Panc1 (cell line): ENCODE results near the gene OTUD4. TPM values are rescaled to one million over a fixed set of nuclear protein-coding genes. Genes with fewer than 3 reads are reported as not detected.

ENCODE experiments used
- ATAC-seq: fragments of 200-7000 bp; cut with Tn5 transposase; 2 replicates; pipeline ENCODE4 v1.9.1; 2020; ENCODE audit warnings: mild to moderate bottlenecking, moderate library complexity
- BruUV-seq: library from RNA; stranded (reverse); fragments of 400-500 nt; replicated peaks from 2 replicates; lab custom pipeline; 2021; lab: Mats Ljungman, UMichigan
- CTCF ChIA-PET: fragments of 300-600 bp; sonication (Branson Sonifier 250); formaldehyde crosslinking; loops from one replicate; lab custom pipeline; 2022; ENCODE audit warnings: antibody characterized with exemption; lab: Charles Lee
- POLR2A ChIA-PET: fragments of 300-600 bp; sonication (Branson Sonifier 250); formaldehyde crosslinking; loops from one replicate; lab custom pipeline; 2022; ENCODE audit warnings: antibody characterized with exemption; lab: Charles Lee
- DNase-seq: peaks from one replicate; pipeline ENCODE4 v3.0.0-alpha.2; 2010; ENCODE audit warnings: low read depth, low spot score
- H3K27ac ChIP-seq: 2 replicates; pipeline ENCODE4 v1.5.1; 2011; ENCODE audit warnings: mild to moderate bottlenecking, low read length, inconsistent platforms
- H3K27me3 ChIP-seq: fragments of 200-500 bp; sonication (Bioruptor generic); 2 replicates; pipeline ENCODE4 v1.6.0; 2014; ENCODE audit warnings: low read length, inconsistent platforms; ENCODE audit not compliant: control insufficient read depth, insufficient read depth
- H3K36me3 ChIP-seq: fragments of 200-500 bp; sonication (Bioruptor generic); 2 replicates; pipeline ENCODE4 v1.5.1; 2014; ENCODE audit warnings: inconsistent platforms, mild to moderate bottlenecking, low read length, moderate library complexity; ENCODE audit not compliant: control insufficient read depth, insufficient read depth
- H3K4me1 ChIP-seq: 2 replicates; pipeline ENCODE4 v1.5.1; 2011; ENCODE audit warnings: inconsistent platforms, mild to moderate bottlenecking, low read length, moderate library complexity; ENCODE audit not compliant: control insufficient read depth, insufficient read depth
- H3K4me3 ChIP-seq, 2 experiments: 2 replicates each; pipeline ENCODE4 v1.5.1; 2011 to 2012; ENCODE audit warnings: low read depth in 2 of 2, low read length in 2 of 2, mild to moderate bottlenecking in 2 of 2, inconsistent platforms in 1 of 2, moderate library complexity in 1 of 2
- H3K9me3 ChIP-seq: fragments of 200-500 bp; sonication (Bioruptor generic); 2 replicates; pipeline ENCODE4 v1.5.1; 2014; ENCODE audit warnings: low read depth, mild to moderate bottlenecking, inconsistent platforms, low read length, moderate library complexity; ENCODE audit not compliant: control insufficient read depth, insufficient read depth
- POLR2AphosphoS5 ChIP-seq: IDR thresholded peaks from 2 replicates; pipeline ENCODE4 v1.6.1; 2012; ENCODE audit warnings: mild to moderate bottlenecking, low read depth, low read length, moderate library complexity
- SIN3A ChIP-seq: IDR thresholded peaks from 2 replicates; pipeline ENCODE4 v1.6.1; 2012; ENCODE audit warnings: low read depth, mild to moderate bottlenecking, low read length, moderate library complexity, borderline replicate concordance; ENCODE audit not compliant: insufficient read depth
- TCF7L2 ChIP-seq: IDR thresholded peaks from 2 replicates; pipeline ENCODE4 v1.6.1; 2011; ENCODE audit warnings: mild to moderate bottlenecking, low read depth, low read length, inconsistent platforms
- in situ Hi-C: cut with HindIII; loops from 2 replicates; pipeline ENCODE4 v1.10.0; 2016; ENCODE audit warnings: low sequenced_read_pairs, low pct_unique_long_range_greater_than_20kb
- intact Hi-C: fragments of 100-400 bp; cut with micrococcal nuclease; formaldehyde crosslinking; loops from one replicate; pipeline ENCODE4 v1.10.0; 2022; ENCODE audit not compliant: unreplicated experiment
- total RNA-seq: library from RNA; stranded (reverse); gene quantifications from one replicate; pipeline ENCODE4 v1.2.1, GENCODE V29; 2021; ENCODE audit not compliant: unreplicated experiment
- TF ChIP-seq, protein P1 (sequence below): fragments of 450-650 bp; IDR thresholded peaks from 2 replicates; pipeline ENCODE4 v1.5.1; 2017; ENCODE audit warnings: mild to moderate bottlenecking
- TF ChIP-seq, protein P2 (sequence below), 2 experiments: IDR thresholded peaks; 2 replicates each; pipeline ENCODE4 v1.6.1; 2011 to 2012; ENCODE audit warnings: low read depth in 2 of 2, control low read depth in 1 of 2, low read length in 1 of 2, mild to moderate bottlenecking in 1 of 2, moderate library complexity in 1 of 2; ENCODE audit not compliant: insufficient read depth in 1 of 2

OTUD4 gene
- total RNA-seq, 1 experiment from 2014 or later, result 31.5 TPM

DNA sequence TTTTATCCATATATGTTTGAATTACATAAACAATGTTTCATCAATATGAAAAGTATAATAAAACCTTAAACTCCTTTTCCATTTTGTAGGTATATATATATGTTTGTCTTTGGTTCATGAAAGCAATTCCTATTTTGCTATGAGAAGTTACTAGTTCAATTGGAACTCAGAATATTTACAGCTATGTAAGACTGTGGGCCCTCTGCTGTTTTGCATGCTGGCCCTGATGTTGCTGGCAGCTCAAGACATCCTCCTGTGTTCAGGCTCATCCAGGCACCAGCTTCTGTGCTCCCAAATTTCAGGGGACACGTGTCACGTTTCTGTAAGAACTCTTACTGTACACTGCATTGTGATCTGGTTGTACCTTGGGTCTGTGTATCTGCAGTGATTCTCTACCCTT lies 38.7 kb upstream of the OTUD4 start:
- no TSS peak for BruUV-seq
- ATAC-seq (no peak), DNase-seq (no peak)
- H3K36me3 ChIP-seq, result no peaks in the 10 kb centered on the region
- H3K27ac ChIP-seq, result no peak overlapping the region
- in situ Hi-C loops (no loop called here), intact Hi-C loops (loop anchor here (5.0 kb wide), 1 partner anchor 398 kb away; the partner anchor contains the start of gene MMAA)
- ChIA-PET POLR2A (no interaction called here), CTCF (no interaction called here)
- H3K4me3 ChIP-seq, result no peak overlapping the region
- H3K9me3 ChIP-seq, result no peaks in the 10 kb centered on the region
- no peaks in the 10 kb centered on the region for H3K27me3 ChIP-seq
- TF ChIP-seq, protein P1, sequence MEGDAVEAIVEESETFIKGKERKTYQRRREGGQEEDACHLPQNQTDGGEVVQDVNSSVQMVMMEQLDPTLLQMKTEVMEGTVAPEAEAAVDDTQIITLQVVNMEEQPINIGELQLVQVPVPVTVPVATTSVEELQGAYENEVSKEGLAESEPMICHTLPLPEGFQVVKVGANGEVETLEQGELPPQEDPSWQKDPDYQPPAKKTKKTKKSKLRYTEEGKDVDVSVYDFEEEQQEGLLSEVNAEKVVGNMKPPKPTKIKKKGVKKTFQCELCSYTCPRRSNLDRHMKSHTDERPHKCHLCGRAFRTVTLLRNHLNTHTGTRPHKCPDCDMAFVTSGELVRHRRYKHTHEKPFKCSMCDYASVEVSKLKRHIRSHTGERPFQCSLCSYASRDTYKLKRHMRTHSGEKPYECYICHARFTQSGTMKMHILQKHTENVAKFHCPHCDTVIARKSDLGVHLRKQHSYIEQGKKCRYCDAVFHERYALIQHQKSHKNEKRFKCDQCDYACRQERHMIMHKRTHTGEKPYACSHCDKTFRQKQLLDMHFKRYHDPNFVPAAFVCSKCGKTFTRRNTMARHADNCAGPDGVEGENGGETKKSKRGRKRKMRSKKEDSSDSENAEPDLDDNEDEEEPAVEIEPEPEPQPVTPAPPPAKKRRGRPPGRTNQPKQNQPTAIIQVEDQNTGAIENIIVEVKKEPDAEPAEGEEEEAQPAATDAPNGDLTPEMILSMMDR, result no peak
- TF ChIP-seq, protein P2, sequence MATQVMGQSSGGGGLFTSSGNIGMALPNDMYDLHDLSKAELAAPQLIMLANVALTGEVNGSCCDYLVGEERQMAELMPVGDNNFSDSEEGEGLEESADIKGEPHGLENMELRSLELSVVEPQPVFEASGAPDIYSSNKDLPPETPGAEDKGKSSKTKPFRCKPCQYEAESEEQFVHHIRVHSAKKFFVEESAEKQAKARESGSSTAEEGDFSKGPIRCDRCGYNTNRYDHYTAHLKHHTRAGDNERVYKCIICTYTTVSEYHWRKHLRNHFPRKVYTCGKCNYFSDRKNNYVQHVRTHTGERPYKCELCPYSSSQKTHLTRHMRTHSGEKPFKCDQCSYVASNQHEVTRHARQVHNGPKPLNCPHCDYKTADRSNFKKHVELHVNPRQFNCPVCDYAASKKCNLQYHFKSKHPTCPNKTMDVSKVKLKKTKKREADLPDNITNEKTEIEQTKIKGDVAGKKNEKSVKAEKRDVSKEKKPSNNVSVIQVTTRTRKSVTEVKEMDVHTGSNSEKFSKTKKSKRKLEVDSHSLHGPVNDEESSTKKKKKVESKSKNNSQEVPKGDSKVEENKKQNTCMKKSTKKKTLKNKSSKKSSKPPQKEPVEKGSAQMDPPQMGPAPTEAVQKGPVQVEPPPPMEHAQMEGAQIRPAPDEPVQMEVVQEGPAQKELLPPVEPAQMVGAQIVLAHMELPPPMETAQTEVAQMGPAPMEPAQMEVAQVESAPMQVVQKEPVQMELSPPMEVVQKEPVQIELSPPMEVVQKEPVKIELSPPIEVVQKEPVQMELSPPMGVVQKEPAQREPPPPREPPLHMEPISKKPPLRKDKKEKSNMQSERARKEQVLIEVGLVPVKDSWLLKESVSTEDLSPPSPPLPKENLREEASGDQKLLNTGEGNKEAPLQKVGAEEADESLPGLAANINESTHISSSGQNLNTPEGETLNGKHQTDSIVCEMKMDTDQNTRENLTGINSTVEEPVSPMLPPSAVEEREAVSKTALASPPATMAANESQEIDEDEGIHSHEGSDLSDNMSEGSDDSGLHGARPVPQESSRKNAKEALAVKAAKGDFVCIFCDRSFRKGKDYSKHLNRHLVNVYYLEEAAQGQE (IDR thresholded peaks at IDR 0.05; ENCODE audit: insufficient read depth in 1 of 2, low read depth in 2 of 2, low read length in 1 of 2), result no peak
- TF ChIP-seq SIN3A, result no peak
- TF ChIP-seq TCF7L2, result no peak
- no peak for TF ChIP-seq POLR2AphosphoS5
- H3K4me1 ChIP-seq, result no peaks in the 10 kb centered on the region

DNA sequence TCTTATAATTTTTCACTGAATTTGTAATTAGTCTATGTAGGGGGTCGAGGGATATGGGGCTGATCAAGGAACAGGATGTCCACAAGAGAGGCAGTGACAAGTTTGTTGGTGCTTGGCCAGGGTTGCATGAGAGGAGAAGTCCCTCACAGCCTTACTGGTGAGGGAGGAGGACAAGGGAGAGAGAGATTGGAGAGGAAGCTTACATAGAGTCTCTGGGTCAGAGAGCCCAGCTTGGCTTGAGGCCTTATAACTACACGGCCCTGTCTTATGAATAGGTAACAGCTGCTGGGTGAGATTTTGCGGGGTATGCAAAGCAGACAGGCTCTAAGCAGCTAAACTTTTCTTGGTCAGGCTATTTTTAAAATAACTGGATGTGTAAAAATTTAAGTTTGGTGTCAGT lies 37.9 kb upstream of the OTUD4 start:
- no peaks in the 10 kb centered on the region for H3K4me1 ChIP-seq
- no peaks in the 10 kb centered on the region for H3K36me3 ChIP-seq
- no TSS peak for BruUV-seq
- DNase-seq (no peak), ATAC-seq (no peak)
- H3K4me3 ChIP-seq, result no peak overlapping the region
- no peaks in the 10 kb centered on the region for H3K9me3 ChIP-seq
- POLR2A ChIA-PET, result no interaction called here
- H3K27ac ChIP-seq, result no peak overlapping the region
- intact Hi-C loops (loop anchor here (5.0 kb wide), 1 partner anchor 399 kb away; the partner anchor contains the start of gene MMAA), in situ Hi-C loops (no loop called here)
- TF ChIP-seq, protein P1, result no peak
- TF ChIP-seq, protein P2 (IDR thresholded peaks at IDR 0.05; ENCODE audit: insufficient read depth in 1 of 2, low read depth in 2 of 2, low read length in 1 of 2), result no peak
- TF ChIP-seq POLR2AphosphoS5 (no peak), SIN3A (no peak), TCF7L2 (no peak)
- CTCF ChIA-PET, result no interaction called here
- no peaks in the 10 kb centered on the region for H3K27me3 ChIP-seq
